PC-3 (cell line): ENCODE data around the gene ISCA2.

Experiments
- EZH2 ChIP-seq: fragments of 300-600 bp; sonication (generic); IDR thresholded peaks from one replicate; pipeline ENCODE4 v1.6.1; 2017; ENCODE audit warnings: antibody characterized with exemption, mild to moderate bottlenecking, low read length; ENCODE audit not compliant: unreplicated experiment
- EZH2phosphoT487 ChIP-seq: fragments of 300-600 bp; sonication (generic); IDR thresholded peaks from 2 replicates; pipeline ENCODE4 v1.6.1; 2018; ENCODE audit warnings: mild to moderate bottlenecking, antibody characterized with exemption, low read length, borderline replicate concordance
- TF ChIP-seq, protein P1 (sequence below): fragments of 300-600 bp; sonication (generic); conservative IDR thresholded peaks from 2 replicates; pipeline ENCODE4 v1.5.1; 2017; ENCODE audit warnings: antibody characterized with exemption, low read depth, mild to moderate bottlenecking, low read length

GRCh38 chr14:74476107-74476506 lies 17.5 kb upstream of the ISCA2 start:
- TF ChIP-seq EZH2phosphoT487, result no peak
- no peak for TF ChIP-seq EZH2
- TF ChIP-seq, protein P1, sequence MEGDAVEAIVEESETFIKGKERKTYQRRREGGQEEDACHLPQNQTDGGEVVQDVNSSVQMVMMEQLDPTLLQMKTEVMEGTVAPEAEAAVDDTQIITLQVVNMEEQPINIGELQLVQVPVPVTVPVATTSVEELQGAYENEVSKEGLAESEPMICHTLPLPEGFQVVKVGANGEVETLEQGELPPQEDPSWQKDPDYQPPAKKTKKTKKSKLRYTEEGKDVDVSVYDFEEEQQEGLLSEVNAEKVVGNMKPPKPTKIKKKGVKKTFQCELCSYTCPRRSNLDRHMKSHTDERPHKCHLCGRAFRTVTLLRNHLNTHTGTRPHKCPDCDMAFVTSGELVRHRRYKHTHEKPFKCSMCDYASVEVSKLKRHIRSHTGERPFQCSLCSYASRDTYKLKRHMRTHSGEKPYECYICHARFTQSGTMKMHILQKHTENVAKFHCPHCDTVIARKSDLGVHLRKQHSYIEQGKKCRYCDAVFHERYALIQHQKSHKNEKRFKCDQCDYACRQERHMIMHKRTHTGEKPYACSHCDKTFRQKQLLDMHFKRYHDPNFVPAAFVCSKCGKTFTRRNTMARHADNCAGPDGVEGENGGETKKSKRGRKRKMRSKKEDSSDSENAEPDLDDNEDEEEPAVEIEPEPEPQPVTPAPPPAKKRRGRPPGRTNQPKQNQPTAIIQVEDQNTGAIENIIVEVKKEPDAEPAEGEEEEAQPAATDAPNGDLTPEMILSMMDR, result no peak
